IgD-negative memory B cell (primary cell): ENCODE measurements around the gene TMEM239. TPM values are rescaled to one million over a fixed set of nuclear protein-coding genes. Genes with fewer than 3 reads are reported as not detected.

Experiments
- polyA plus RNA-seq: library from polyadenylated mRNA; unstranded; fragments of 300-500 nt; fragmentation: Illumina TruSeq; gene quantifications from one replicate; pipeline ENCODE4 v1.2.3, GENCODE V29; 2021

The TMEM239 gene
- polyA plus RNA-seq, 1 donor from 2014 or later: not detected

Other genes starting within 250 kb of the TMEM239 start
- gene NOP56, start 163.7 kb upstream of the TMEM239 start, polyA plus RNA-seq: 123 TPM
- gene IDH3B, start 152.1 kb upstream of the TMEM239 start, polyA plus RNA-seq: 108 TPM
- 1.1 TPM for gene EBF4, start 123.6 kb upstream of the TMEM239 start, polyA plus RNA-seq
- 1.1 TPM for gene CPXM1, start 15.7 kb upstream of the TMEM239 start, polyA plus RNA-seq
- not detected for gene C20orf141, start 1.4 kb upstream of the TMEM239 start, polyA plus RNA-seq
- 18.2 TPM for gene PCED1A, start 24.3 kb downstream of the TMEM239 start, polyA plus RNA-seq
- 22.4 TPM for gene VPS16, start 24.4 kb downstream of the TMEM239 start, polyA plus RNA-seq
- gene PTPRA, start 57.1 kb downstream of the TMEM239 start, polyA plus RNA-seq: 22.1 TPM
- not detected for gene GNRH2, start 227.3 kb downstream of the TMEM239 start, polyA plus RNA-seq
- gene MRPS26, start 229.7 kb downstream of the TMEM239 start, polyA plus RNA-seq: 84.4 TPM